Measurements from ENCODE around the gene HSD17B2.
A peak's percentile ranks its signal among the peaks of the same experiment; 100 is the strongest.
"Not testable (repeated sequence)": the region's sequence is repeated elsewhere in the genome, so short reads cannot be mapped to it uniquely, and the experiment has no call there.

Gene HSD17B2, protein sequence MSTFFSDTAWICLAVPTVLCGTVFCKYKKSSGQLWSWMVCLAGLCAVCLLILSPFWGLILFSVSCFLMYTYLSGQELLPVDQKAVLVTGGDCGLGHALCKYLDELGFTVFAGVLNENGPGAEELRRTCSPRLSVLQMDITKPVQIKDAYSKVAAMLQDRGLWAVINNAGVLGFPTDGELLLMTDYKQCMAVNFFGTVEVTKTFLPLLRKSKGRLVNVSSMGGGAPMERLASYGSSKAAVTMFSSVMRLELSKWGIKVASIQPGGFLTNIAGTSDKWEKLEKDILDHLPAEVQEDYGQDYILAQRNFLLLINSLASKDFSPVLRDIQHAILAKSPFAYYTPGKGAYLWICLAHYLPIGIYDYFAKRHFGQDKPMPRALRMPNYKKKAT

DNA sequence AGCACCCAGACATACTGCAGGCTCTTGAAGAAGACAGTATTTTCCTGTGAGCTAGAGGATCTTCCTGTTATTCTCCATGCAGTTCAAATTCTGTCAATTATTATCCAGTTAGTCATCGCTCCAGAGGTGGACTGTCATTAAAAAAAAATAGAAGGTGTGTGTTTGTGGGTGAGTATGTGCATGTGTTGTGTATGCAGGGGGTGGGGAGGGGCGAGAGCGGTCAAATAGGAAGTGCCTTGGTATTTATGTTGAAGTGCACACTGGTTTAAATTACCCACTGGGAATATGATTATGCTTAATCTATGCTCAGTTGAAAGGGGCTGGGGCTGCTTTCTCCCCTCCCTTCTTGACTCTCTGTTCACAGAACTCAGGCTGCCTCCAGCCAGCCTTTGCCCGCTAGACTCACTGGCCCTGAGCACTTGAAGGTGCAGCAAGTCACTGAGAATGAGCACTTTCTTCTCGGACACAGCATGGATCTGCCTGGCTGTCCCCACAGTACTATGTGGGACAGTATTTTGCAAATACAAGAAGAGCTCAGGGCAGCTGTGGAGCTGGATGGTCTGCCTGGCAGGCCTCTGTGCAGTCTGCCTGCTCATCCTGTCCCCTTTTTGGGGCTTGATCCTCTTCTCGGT lies at the start of gene HSD17B2:
HSD17B2 (plus strand) TSS at position 273 of the 632 bp plus-strand sequence; CDS start at position 445, 172 bp downstream.
- DNase-seq: peak; percentile 49

DNA sequence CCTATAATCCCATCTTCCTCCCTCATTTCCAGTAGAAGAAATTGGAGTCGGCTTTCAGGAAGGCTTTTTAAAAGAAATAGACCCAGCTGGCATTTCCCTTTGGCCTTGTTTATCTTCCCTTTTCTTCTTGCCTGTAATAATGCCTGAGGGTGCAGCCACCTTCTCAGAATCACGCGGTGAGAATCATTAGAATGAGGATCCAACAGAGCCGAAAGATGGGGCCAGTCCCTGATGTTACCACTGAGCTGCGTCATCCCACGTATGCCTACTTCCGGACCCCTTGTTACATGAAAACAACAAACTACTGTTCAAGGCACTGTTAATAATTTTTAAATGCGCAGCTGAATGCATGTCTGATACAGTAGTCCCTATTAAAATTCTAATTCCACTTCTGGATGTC lies 47.9 kb upstream of the HSD17B2 start:
- no peak for DNase-seq

DNA sequence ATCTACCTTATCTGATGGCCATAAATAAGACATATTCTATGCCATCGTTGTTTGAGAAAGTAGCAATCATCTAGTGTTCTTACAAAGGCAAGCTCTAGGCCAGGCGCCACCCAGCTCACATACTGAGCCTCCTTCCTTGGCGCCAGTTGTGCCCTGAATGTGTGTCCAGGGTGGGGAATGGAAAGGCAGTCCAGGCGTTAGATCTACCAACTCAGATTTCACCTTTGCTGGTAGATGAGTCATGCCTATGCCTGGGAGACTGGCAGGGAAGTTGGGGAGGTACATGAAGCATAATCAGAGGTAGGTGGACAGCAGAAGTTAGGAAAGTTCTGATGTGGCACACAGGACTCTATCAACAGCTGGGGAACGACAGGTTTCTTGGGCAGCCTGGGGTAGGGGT lies 47.3 kb upstream of the HSD17B2 start:
- DNase-seq: no peak

DNA sequence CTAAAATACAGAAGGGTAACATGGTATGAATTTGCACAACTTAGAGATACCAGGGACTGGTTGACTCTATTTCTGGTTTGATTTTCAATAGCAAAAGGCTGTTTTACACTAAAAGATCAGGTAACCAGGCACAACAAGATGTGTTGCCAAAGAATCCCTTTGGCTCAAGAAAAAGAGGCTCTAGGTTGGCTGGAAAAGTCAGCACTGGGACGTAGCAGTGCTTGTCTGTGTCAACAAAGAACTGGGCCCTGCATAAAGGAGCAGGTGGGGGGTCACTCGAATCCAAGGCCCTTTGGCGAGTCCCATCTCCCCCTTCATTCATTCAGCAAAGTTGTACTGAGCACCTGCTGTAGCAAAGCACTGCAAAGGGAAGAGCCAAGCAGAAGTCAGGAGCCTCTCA lies 42.2 kb upstream of the HSD17B2 start:
- no peak for DNase-seq

DNA sequence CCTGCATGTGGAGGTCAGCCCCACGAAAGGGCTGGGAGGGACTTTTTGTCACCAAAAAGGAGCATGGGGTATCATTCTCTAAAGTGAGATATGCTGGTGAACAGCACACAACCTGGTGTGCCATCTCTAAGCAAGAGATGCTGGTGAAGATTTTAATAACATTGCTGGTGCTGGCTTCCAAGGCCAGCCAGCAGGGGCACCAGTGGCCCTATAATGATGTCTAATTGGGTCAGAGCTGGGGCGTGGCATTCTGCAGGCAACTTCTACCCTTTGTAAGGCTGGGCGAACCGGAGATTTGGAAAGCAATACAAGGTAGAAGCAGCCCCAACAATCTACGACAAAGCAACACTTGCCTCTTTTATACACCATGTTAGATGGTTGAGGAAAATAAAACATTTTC lies 40.6 kb upstream of the HSD17B2 start:
- DNase-seq: no peak

DNA sequence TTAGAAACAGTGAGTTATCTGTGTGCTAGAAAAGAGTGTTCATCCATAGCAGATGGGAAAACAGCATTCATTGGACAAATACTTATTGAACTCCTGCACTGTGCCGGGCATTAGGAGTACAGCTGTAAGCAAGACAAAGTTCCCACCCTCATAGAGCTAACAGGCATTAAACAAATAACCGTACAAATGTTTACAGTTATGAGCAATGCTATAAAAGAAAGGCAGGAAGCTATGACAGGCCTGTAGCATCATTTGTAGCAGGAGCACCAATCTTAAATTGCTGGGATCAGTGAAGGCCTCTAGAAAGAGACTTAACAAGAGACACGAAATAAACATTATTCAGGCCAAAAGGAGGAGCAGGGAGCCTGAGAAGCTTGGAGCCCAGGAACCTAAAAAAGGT lies 39.4 kb upstream of the HSD17B2 start:
- DNase-seq: no peak

DNA sequence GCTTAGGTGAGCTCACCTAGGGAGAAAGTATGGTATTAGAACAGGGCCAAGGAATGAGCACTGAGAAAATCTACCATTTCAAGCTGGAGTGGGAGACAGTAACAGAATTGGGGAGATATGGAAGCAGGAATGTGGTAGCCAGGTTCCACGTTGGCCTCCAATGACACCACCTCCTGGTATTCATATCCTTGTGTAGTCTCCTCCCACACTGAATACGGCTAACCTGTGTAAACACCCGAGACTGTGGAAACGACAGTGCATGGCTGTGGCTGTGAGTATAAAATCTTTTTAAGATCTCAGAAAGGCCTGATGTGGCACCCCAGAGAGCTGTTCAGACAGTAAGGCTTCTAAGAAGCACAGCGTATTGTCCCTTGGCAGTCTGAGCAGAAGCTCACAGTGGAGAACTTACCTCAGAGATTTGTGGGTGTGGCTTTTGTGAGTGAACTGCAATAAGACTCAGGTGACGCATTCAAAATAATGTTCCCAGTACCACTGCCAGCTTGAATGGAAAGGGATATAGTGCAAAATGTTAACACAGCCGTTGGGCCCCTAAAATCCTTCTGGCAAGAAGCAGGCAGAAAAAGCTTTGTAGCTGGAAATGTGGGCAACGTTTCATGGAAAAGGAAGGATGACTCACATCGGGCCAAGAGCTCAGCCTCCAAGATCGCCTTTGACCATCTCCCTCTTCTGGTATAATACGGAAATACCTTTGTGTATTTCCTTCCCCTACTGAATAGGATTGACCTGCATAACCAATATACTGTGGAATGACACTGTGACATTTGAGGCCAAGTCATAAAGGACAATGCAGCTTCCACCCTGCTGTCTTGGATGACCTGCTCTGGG lies 38.2 kb upstream of the HSD17B2 start:
- peak; percentile 76 for DNase-seq

DNA sequence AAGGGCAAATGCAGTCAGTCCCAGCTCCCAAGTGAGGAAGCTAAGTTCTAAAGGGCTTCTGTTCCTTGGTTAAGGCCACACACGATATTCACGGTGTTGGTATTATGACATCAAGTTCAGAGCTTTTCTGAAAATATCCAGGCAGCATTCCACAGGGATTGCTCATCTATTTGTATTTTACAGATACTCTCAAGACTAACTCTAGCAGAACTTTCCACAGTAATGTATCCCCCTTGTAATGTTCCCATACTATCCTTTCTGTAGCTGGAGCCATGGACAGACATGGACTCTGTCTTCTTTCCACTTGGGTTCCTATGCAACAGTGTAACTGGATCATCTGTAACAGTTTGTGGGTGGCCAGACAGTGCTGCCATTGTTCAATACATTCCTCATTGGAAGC lies 37.3 kb upstream of the HSD17B2 start:
- DNase-seq: peak; percentile 90

DNA sequence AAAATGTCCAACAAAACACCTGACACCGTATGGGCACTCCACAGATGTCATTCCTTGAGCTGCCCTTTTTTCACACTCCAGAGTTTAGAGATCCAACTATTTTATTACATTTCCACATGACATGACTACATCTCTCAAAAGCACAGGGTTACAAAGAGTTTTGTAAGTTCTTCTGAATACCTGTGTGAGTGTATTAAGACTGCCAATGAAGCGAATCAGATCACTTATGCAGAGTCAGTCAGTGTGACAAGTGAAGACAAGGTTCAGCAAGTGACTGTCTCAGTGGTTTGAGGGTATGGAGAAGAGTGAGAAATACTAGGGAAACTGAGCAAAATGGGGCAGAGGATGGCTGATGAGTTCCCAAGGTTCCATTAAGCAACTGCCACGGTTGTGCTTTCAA lies 32.2 kb upstream of the HSD17B2 start:
- DNase-seq: no peak

DNA sequence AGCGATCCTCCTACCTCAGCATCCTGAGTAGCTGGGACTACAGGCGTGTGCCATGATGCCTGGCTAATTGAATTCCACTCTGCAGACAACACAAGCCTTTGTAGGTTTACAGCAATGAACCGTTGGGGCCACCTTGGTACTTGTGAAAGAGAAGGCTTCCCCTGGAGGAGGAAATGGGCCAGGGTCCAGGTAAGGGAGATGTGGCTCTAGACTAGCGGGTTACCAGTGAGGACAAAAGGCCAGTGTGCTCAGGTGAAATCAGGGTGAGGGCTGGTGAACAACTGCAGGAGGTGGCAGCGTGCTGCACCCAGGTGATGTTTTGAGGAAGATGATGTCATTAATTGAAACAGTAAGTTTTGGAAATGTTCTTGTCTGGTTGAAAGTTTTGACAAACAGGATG lies 30.5 kb upstream of the HSD17B2 start:
- no peak for DNase-seq

DNA sequence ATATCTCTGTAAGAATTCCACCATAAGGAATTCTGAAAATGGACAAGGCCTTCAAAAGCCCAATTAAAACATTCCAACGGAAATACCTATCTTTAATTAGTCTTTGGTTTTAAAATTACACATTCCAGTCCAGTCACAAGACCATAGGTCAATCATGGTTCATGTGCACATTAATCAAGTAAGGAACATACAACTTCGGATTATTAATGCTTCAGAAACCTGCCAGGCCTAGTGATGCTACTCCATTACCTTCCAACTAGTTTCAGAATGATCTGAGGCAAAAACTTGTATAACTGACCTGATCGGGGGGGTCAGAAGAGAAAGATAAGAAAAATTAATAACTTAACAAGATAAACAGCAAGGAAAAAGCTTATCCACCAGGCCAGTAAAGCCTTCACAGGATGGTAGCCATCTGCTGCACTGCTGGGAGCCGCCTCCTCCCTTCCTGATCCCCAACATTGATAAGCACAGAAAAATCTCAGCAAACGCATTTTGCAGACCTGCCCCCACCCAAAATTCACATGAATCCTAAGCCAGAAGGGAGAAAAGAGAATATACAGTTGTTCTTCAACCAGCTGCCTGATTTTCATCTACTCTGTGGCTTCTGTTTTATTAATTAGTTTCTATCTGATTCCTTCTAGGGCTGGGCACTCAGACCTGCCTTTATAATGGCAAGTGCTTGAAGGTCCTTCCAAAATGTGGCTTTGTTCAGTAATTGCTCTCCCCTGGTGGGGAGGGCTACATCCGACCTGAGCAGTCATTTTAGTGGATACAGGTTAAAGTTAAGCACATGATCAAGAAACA lies 29.8 kb upstream of the HSD17B2 start:
- no peak for DNase-seq

DNA sequence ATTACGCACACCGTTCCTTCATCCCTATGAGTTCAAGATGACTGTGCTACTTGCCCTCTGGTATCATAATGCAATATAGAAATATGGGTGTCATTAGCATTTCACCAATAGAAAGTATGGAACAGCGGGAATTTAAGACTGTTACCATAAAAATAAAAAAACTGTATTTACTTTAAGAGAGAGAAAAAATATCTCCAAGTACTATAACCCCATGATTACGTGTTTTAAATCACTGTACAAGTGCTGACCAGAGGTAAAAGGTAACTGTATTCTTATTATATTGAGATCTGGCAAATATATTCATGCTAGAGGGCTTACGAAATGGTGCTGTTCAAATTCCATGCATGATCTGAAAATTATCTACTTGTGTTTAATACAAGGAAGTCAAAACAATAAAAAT lies 29.0 kb upstream of the HSD17B2 start:
- no peak for DNase-seq

DNA sequence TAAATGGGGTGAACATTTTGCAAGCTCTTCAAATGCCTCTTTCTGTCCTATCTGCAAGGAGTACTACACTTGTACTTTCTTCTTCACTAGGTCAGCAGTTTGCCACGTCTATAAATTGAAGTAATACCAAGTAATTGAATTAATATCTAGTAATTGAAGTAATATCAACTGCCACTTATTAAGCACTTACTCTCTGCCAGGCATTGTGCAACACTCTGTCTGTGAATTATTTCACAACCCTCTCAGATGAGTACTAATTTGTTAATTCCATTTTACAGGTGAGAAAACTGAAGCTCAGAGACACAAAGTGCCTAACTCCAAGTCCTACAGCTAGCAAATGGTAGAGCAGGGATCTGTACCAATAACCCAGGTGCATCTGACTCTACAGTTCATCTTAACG lies 27.9 kb upstream of the HSD17B2 start:
- no peak for DNase-seq

DNA sequence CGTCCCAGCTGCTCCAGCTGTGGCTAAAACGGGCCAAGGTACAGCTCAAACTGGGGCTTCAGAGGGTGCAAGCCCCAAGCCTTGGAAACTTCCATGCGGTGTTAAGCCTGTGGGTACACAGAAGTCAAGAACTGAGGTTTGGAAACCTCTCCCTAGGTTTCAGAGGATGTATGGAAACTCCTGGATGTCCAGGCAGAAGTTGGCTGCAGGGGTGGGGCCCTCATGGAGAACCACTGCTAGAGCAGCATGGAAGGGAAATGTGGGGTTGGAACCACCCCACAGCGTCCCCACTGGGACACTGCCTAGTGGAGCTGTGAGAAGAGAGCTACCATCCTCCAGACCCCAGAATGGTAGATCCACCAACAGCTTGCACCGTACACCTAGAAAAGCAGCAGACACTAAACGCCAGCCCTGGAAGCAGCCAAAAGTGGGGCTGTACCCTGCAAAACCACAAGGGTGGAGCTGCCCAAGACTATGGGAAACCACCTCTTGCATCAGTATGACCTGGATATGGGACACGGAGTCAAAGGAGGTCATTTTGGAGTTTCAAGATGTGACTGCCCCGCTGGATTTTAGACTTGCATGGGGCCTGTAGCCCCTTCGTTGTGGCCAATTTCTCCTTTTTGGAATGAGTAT lies 26.0 kb upstream of the HSD17B2 start:
- DNase-seq: no peak

DNA sequence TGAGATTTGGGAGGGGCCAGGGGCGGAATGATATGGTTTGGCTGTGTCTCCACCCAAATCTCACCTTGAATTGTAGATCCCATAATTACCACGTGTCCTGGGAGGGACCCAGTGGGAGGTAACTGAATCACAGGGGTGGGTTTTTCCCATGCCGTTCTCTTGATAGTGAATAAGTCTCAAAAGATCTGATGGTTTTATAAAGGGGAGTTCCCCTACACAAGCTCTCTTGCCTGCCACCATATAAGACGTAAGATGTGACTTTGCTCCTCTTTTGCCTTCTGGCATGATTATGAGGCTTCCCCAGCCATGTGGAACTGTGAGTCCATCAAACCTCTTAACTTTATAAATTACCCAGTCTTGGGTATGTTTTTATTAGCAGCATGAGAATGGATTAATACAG lies 25.3 kb upstream of the HSD17B2 start:
- DNase-seq: not testable (repeated sequence)

DNA sequence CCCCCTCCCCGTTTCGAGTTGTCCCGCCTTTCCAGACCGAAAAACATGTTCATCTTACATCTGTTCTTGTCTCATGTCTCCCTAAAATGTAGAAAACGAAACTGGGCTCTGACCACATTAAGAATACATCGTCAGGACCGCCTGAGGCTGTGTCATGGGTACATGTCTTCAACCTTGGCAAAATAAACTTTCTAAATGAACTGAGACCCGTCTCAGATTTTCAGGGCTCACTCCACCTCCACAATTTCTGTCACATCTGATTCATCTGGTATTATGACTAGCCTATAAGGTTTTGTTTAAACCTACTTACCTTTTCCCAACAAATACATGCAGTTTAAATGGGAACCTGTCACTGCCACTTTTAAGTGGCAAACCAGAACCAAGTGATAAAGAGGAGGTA lies 24.4 kb upstream of the HSD17B2 start:
- no peak for DNase-seq

DNA sequence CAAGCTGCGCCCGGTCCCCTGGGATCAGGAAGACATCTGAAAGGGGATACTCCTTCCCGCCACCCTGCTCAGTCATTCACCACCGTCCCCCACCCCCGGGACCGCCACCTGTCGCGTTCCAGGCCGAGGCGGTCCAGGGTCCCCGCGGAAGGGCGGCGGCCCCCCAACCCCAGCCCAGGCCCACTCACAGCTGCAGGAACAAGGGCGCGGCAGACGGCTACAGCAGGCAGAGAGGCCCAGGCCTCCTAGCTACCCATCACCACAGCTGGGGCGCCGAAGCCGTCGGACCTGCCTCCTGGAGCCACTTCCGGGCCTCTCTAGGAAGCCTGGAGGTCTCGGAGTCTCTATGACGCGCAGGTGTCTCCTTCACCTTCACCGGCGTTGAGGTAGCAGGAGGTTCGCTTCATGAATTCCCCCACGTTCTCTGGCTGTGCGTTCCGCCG lies 23.8 kb upstream of the HSD17B2 start, which contains the start of gene SDR42E1:
SDR42E1 (minus strand) TSS at position 272 of the 443 bp plus-strand sequence. CDS start 10,612 bp downstream, outside the sequence.
- no peak for DNase-seq

DNA sequence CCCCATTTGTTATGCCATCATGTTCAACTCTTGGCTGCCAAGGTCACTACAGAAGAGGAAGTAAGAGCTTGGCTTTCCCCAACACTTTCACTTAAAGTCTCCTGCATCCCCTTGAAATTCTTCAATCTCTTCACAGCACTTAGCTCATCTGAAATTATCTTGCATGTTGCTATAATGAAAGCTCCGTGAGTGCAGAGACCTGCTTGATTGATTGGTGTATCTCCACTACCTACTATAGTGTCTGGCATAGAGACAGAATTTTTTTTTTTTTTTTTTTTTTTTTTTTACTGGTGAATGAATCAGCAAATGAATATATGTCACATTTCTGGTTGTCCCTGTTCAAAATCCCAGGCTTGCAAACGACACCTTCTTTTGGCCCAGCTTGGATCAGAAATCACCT lies 21.9 kb upstream of the HSD17B2 start:
- DNase-seq: no peak

DNA sequence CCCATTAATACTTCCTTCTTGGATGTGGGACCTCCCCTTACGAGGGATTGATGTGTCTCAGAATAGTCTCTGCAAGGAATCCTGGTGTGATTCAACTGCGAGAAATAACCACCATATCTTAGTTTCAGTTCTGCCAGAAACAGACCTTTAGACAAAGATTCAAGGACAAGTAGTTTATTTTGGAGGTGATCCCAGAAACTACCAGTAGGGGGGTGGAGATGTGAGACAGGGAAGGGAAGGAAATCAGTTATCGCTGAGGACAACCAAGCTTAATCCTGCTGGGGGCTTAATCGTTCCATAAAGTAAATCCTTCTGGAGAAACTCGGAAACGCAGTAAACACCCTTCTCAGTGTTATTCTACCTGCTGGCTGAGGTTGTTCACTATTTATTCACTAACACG lies 18.8 kb upstream of the HSD17B2 start:
- DNase-seq: peak; percentile 88

DNA sequence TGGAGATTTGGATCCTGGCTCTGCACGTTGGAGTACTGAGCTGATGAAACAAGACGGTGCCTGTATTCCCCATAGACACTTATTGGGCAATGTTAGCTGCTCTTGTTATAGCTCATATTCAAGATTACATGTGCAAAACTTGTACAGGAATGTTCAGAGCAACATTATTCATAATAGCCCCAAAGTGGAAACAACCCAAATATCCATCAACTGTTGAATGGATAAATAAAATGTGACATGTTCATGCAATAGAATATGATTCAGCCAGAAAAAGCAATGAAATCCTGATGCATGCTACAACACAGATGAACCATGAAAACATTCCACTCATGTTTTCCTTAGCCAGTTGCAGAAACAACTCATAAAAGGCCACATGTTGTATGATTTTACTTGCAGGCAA lies 18.1 kb upstream of the HSD17B2 start:
- peak; percentile 95 for DNase-seq

DNA sequence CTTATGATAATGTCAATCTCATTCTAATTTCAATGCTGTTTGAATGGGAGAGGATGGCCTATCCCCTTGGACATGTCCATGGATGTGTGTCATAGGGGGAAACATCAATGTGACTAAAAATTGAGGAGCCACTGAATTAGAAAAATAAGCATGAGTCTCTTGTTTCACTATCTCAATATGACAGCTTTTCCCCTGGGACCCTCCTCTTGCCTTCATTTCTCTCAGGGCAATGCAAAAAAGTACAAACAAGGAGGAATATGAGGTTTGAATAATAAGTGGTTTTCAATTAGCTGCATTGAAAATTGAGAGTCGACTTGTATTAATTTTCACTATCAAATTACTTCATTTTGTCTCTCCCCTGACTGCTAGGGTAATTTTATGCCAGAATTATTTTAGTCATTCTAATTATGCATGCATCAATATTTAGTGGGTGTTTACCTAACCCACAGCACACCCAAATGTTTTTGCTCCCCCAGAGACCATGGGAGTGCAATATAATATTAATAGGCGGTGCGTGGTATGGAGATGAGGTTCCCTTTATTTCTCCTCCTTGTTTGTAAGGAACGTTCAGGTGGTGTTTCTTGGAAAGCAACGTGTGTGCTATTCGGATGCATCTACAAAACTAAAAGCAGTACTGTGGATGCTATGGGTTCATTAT lies 17.0 kb upstream of the HSD17B2 start:
- DNase-seq: no peak

DNA sequence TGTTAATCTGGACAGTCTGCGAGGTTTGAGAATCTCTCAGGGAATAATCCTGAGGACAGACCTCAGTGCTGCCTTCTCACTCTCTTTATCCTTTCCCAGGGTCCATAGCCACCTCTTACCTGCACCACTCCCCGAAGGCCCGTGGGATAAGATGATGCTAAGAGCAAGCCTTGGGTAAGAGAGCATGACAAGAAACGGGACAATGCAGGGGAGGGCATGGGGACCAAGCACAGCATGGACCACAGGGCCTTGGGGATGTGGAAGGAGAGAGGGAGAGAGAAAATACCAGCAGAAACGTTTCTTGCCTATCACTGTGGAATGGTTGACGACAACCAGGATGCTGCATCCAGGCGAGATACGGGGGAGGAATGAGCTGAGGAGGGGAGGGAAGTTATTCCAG lies 15.5 kb upstream of the HSD17B2 start:
- DNase-seq: no peak

Data from fibroblast of upper back skin (primary cell).